Keratinocyte (primary cell): ENCODE measurements around the gene AADAT.
"Not testable (repeated sequence)": the region's sequence is repeated elsewhere in the genome, so short reads cannot be mapped to it uniquely, and the experiment has no call there.

ENCODE experiments used
- EZH2 ChIP-seq: IDR thresholded peaks from one replicate; pipeline ENCODE4 v1.6.1; 2012; ENCODE audit warnings: inconsistent platforms, mild to moderate bottlenecking, low read length, moderate library complexity
- TF ChIP-seq, protein P1 (sequence below), 3 experiments: IDR thresholded peaks in 1 of 3; conservative IDR thresholded peaks in 1 of 3; optimal IDR thresholded peaks in 1 of 3; 2 replicates in 2 of 3; 3 replicates in 1 of 3; pipeline versions ENCODE3 to v1.5.1; 2011; ENCODE audit warnings: low read length in 3 of 3, mild to moderate bottlenecking in 3 of 3, moderate library complexity in 2 of 3, control low read depth in 1 of 3, inconsistent platforms in 1 of 3; ENCODE audit not compliant: insufficient read depth in 2 of 3; ENCODE audit errors: extremely low read depth in 1 of 3

DNA sequence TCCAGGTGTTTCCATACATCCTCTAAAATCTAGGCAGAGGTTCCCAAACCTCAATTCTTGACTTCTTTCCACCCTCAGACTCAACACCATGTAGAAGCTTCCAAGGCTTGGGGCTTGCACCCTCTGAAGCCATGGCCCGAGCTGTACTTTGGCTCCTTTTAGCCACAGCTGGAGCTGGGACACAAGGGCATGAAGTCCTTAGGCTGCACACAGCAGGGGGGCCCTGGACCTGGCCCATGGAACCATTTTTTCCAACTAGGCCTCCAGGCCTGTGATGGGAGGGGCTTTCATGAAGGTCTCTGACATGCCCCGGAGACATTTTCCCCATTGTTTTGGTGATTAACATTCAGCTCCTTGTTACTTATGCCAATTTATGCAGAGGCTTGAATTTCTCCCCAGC lies 8.4 kb upstream of the AADAT start:
- TF ChIP-seq, protein P1, sequence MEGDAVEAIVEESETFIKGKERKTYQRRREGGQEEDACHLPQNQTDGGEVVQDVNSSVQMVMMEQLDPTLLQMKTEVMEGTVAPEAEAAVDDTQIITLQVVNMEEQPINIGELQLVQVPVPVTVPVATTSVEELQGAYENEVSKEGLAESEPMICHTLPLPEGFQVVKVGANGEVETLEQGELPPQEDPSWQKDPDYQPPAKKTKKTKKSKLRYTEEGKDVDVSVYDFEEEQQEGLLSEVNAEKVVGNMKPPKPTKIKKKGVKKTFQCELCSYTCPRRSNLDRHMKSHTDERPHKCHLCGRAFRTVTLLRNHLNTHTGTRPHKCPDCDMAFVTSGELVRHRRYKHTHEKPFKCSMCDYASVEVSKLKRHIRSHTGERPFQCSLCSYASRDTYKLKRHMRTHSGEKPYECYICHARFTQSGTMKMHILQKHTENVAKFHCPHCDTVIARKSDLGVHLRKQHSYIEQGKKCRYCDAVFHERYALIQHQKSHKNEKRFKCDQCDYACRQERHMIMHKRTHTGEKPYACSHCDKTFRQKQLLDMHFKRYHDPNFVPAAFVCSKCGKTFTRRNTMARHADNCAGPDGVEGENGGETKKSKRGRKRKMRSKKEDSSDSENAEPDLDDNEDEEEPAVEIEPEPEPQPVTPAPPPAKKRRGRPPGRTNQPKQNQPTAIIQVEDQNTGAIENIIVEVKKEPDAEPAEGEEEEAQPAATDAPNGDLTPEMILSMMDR (optimal IDR thresholded peaks at IDR 0.05 in 1 of 3, IDR thresholded peaks at IDR 0.05 in 1 of 3, conservative IDR thresholded peaks at IDR 0.05 in 1 of 3; ENCODE audit: extremely low read depth in 1 of 3, insufficient read depth in 2 of 3, low read length in 3 of 3): not testable (repeated sequence)
- not testable (repeated sequence) for TF ChIP-seq EZH2
